DOHH2 (cell line): ENCODE data around the gene WRAP73.

ENCODE experiments used
- H3F3A ChIP-seq: fragments of 200-600 bp; sonication (generic), shearing (Covaris generic); 2 replicates; pipeline ENCODE4 v1.6.0; 2016; ENCODE audit warnings: antibody characterized with exemption, mild to moderate bottlenecking; ENCODE audit not compliant: control insufficient read depth, insufficient read depth
- H3K27ac ChIP-seq: fragments of 200-600 bp; sonication (generic); 2 replicates; pipeline ENCODE4 v1.5.1; 2014; ENCODE audit warnings: low read depth, mild to moderate bottlenecking, low read length, moderate library complexity
- H3K27me3 ChIP-seq: fragments of 200-600 bp; sonication (generic); 2 replicates; pipeline ENCODE4 v1.6.1; 2014; ENCODE audit warnings: mild to moderate bottlenecking, low read length, mixed read lengths; ENCODE audit not compliant: control insufficient read depth
- H3K36me3 ChIP-seq: fragments of 200-600 bp; sonication (generic); 2 replicates; pipeline ENCODE4 v1.6.1; 2014; ENCODE audit warnings: mild to moderate bottlenecking, low read length, moderate library complexity, mixed read lengths; ENCODE audit not compliant: control insufficient read depth
- H3K4me1 ChIP-seq: fragments of 200-600 bp; sonication (generic); 2 replicates; pipeline ENCODE4 v1.6.1; 2014; ENCODE audit warnings: mild to moderate bottlenecking, low read length, mixed read lengths; ENCODE audit not compliant: control insufficient read depth
- H3K4me2 ChIP-seq: fragments of 200-600 bp; sonication (generic); 2 replicates; pipeline ENCODE4 v1.6.0; 2014; ENCODE audit warnings: mild to moderate bottlenecking, low read length, moderate library complexity
- H3K4me3 ChIP-seq: fragments of 200-600 bp; sonication (generic); 2 replicates; pipeline ENCODE4 v1.5.1; 2014; ENCODE audit warnings: mild to moderate bottlenecking, low read length, mixed read lengths
- H3K79me2 ChIP-seq: fragments of 200-600 bp; sonication (generic); 2 replicates; pipeline ENCODE4 v1.6.1; 2014; ENCODE audit warnings: mild to moderate bottlenecking, low read length, mixed read lengths; ENCODE audit not compliant: control insufficient read depth
- H3K9me2 ChIP-seq: fragments of 200-600 bp; sonication (generic); replicated peaks from 2 replicates; pipeline ENCODE4 v1.6.1; 2014; ENCODE audit warnings: mild to moderate bottlenecking, low read length, mixed read lengths; ENCODE audit not compliant: control insufficient read depth
- H3K9me3 ChIP-seq: fragments of 200-600 bp; sonication (generic); 2 replicates; pipeline ENCODE4 v1.6.1; 2014; ENCODE audit warnings: antibody characterized with exemption, low read length, mixed read lengths; ENCODE audit not compliant: control insufficient read depth, insufficient read depth
- H4K20me1 ChIP-seq: fragments of 200-600 bp; sonication (generic); 2 replicates; pipeline ENCODE4 v1.6.0; 2014; ENCODE audit warnings: low read depth, mild to moderate bottlenecking, antibody characterized with exemption, low read length, moderate library complexity; ENCODE audit not compliant: control insufficient read depth, insufficient read depth
- CTCF ChIP-seq: fragments of 200-600 bp; sonication (generic); IDR thresholded peaks from one replicate; pipeline ENCODE4 v1.5.1; 2014; ENCODE audit warnings: antibody characterized with exemption, mild to moderate bottlenecking, low read depth, low read length; ENCODE audit not compliant: poor library complexity, severe bottlenecking
- EZH2phosphoT487 ChIP-seq: fragments of 200-600 bp; sonication (generic); IDR thresholded peaks from 2 replicates; pipeline ENCODE4 v1.6.1; 2017; ENCODE audit warnings: borderline replicate concordance, mild to moderate bottlenecking, antibody characterized with exemption, low read length, moderate library complexity, mixed read lengths

Gene WRAP73

GRCh38 chr1:3681898-3682806, 32.2 kb upstream of the WRAP73 start:
- Histone ChIP-seq H3K9me2 (no peaks in the 10 kb centered on the region), H3K9me3 (no peaks in the 10 kb centered on the region), H3K27me3 (no peaks in the 10 kb centered on the region), H3K27ac (no peak overlapping the region), H4K20me1 (0 out of 2 replicates have a peak, but pooled peaks cover 5% of the 10 kb centered on the region), H3K4me1 (peaks cover 31% of the 10 kb centered on the region), H3K36me3 (no peaks in the 10 kb centered on the region), H3K4me2 (no peak overlapping the region), H3K79me2 (peaks cover 12% of the 10 kb centered on the region), H3F3A (peaks cover 6% of the 10 kb centered on the region), H3K4me3 (no peak overlapping the region)
- no peak for TF ChIP-seq EZH2phosphoT487
- no peak for TF ChIP-seq CTCF

DNA sequence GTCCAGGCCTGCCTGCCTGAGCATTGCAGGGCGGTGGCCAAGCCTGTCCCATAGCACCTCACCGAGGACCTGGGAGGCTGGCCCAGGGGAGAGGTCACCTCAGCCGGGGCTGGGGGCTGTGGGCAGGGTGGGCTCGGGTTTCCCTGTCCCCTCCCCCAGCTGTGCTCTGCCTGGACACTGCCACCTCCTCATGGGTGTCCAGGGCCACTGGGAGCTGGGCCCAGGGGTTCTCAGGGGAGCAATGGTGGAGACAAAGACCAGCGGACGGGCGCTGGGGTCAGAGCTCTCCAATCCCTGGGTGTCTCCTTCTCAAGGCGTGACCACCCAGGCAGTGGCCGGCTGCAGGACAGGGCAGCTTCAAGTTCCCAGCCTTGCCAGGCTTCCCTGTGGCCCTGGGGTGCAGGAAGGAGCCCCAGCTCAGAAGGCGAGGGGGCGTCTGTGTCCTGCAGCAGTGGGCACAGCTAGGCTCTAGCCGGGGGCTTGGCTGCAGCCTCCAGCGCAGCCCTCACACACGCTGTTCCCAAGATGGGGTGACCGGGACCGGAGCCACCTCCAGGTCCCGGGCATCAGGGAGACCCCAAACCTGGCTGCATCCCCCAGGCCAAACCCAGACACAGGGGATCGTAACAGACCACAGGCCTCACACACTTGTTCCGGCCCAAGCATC, 31.5 kb upstream of the WRAP73 start:
- Histone ChIP-seq H3F3A (peaks cover 6% of the 10 kb centered on the region), H3K4me2 (no peak overlapping the region), H3K36me3 (no peaks in the 10 kb centered on the region), H3K4me1 (peaks cover 39% of the 10 kb centered on the region), H3K27me3 (no peaks in the 10 kb centered on the region), H3K9me3 (no peaks in the 10 kb centered on the region), H3K79me2 (peaks cover 12% of the 10 kb centered on the region), H4K20me1 (0 out of 2 replicates have a peak, but pooled peaks cover 5% of the 10 kb centered on the region), H3K9me2 (no peaks in the 10 kb centered on the region), H3K27ac (no peak overlapping the region), H3K4me3 (no peak overlapping the region)
- TF ChIP-seq CTCF = no peak
- no peak for TF ChIP-seq EZH2phosphoT487

GRCh38 chr1:3680488-3681230, 30.8 kb upstream of the WRAP73 start:
- Histone ChIP-seq H3K4me1 (peaks cover 46% of the 10 kb centered on the region), H3K27ac (no peak overlapping the region), H3K27me3 (no peaks in the 10 kb centered on the region), H3F3A (peaks cover 6% of the 10 kb centered on the region), H3K36me3 (no peaks in the 10 kb centered on the region), H3K4me2 (no peak overlapping the region), H3K79me2 (peaks cover 12% of the 10 kb centered on the region), H4K20me1 (peaks cover 5% of the 10 kb centered on the region; the same call in 1 of the 2 replicates), H3K9me3 (no peaks in the 10 kb centered on the region), H3K9me2 (no peaks in the 10 kb centered on the region), H3K4me3 (no peak overlapping the region)
- no peak for TF ChIP-seq EZH2phosphoT487
- TF ChIP-seq CTCF = no peak
